GM19455 (cell line): ENCODE results near the gene DAP3.
"Not testable (repeated sequence)": the region's sequence is repeated elsewhere in the genome, so short reads cannot be mapped to it uniquely, and the experiment has no call there.

Experiments used
- ATAC-seq: cut with Tn5 transposase; IDR thresholded peaks from one replicate; pipeline ENCODE4 v1.9.1; 2021; ENCODE audit not compliant: unreplicated experiment

The DAP3 gene

GRCh38 chr1:155680531-155680930 is 8.4 kb upstream of the DAP3 start:
- ATAC-seq: no peak

DNA sequence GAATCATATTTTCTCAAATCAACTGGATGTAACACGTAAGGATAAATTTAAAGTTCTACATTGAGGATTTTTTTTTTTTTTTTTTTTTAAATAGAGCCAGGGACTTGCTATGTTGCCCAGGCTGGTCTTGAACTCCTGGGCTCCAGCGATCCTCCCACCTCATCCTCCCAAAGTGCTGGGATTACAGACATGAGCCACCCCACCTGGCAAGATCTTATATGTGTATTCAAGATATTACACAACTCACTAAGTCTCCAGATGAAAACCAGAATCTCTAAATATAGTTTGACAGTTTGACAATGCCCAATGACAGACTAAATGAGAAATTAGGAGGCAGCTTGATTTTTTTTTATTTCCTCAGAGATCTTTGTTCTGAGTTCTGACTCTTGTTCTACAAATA is 7.1 kb upstream of the DAP3 start:
- ATAC-seq: no peak

GRCh38 chr1:155687705-155688323 is 1.1 kb upstream of the DAP3 start:
- ATAC-seq: peak; percentile 18

DNA sequence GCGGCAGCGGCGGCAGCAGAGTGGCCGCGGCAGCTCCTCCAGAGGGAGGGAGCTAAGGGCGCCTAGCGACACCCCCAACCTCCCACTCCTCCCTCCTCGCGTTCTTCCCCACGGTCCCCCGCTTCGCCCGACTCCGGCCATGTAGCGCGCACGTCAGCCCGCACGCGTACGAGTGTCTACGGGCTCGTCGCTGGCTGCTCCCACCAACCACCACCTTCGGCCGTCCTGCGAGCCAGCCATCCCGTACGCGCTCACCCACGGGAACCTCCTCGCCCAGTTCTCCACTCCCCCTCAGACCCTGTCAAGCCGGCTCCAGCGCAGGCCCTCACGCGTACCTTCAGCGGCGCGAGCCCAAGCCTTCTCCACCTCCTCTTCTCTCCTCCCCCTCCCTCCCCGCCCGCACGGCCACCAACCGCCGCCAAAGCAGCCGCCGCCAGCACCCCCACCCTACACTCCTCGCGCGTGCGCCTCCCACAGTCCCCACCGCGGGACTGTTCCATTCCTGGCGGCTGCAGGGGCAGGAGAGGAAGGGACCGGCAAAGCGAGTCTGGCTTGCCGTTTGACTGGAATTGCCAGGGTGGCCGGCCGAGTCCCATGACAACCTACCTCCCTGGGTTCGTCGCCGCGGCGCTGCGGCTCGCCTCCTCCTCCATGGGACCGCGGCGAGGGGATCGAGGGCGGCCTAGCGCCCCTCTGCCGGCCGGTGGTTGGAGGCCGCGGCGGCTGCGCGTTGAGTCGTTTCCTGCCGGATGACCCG is 389 bp upstream of the DAP3 start, which contains the start of gene YY1AP1:
TSS of gene YY1AP1 (minus strand) at position 451 of the 757 bp plus-strand sequence. CDS start 8,338 bp downstream, outside the sequence.
- ATAC-seq: peak; percentile 89

- no peak for ATAC-seq
Measured at GRCh38 chr1:155691992-155692528, 3.2 kb downstream of the DAP3 start.

DNA sequence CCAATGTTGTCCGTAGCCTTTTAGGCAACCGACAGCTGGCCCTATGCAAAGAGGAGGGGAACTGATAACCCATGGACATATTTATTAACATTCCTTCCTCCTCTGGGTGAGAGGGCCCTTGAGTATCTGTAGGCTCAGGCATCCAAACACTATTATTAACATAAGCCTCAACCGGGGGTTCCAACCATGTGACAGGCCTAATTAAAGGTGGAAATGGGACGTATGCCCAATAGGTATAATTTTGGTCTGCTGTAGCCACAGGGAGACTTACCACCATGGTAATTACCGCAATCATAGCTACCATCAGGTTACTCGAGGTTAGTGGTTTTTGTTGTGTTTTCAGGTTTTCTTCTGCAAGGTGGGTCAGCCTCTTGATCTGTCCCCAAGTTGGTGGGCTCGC is 5.3 kb downstream of the DAP3 start:
- ATAC-seq: no peak

DNA sequence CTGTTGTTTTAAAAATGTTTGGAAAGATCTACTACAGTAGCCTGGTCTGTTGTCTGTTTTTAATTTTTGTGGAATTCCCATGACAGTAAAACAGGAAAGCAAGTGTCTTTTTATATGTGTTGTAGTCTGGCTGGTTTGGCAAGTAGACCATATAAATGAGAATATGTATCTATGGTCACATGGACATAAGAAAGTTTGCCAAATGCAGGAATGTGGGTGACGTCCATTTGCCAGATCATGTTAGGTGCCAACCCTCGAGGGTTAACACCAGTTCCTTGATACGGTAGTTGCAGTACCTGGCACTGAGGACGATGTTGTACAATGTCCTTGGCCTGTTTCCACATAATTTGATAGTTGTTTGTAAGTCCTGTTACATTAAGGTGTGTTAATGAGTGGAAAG is 6.2 kb downstream of the DAP3 start:
- ATAC-seq: no peak

- ATAC-seq: no peak
Measured at GRCh38 chr1:155695608-155696007, 6.7 kb downstream of the DAP3 start.

DNA sequence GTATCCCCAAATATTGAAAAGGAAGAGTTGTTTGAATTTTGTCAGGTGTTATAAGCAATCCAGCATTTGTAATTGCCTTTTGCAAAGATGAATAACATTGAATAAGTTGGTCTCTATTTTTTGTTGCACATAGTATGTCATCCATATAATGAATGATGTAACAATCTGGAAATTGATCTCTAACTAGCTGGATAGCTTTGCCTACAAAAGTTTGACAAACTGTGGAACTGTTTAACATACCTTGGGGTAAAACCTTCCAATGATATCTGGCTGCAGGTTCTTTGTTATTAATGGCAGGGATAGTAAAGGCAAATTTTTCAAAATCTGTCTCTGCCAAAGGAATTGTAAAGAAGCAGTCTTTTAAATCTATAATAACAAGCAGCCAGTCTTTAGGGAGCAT is 7.6 kb downstream of the DAP3 start:
- no peak for ATAC-seq

DNA sequence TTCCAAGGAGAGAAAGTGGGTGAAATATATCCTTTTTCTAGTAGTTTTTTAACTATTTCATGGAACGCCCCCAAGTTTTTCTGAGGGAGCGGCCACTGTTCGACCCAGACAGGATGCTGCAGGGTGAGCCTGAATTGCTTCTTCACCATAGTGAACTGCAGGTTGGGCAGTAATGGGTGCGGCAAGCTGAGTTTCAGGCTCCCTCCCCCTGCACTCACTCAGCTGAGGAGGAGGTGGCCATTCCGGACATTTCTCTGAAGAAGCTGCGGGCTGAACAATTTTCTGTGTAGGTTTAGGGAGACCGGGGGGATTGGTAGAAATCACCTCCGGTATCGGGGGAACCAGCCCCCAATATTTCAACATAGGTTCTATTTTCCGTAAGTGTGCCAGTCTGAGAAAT is 8.2 kb downstream of the DAP3 start:
- no peak for ATAC-seq

- ATAC-seq: not testable (repeated sequence)
Measured at GRCh38 chr1:155697616-155698015, 8.7 kb downstream of the DAP3 start.

GRCh38 chr1:155698382-155699038 is 9.6 kb downstream of the DAP3 start:
- ATAC-seq: no peak

DNA sequence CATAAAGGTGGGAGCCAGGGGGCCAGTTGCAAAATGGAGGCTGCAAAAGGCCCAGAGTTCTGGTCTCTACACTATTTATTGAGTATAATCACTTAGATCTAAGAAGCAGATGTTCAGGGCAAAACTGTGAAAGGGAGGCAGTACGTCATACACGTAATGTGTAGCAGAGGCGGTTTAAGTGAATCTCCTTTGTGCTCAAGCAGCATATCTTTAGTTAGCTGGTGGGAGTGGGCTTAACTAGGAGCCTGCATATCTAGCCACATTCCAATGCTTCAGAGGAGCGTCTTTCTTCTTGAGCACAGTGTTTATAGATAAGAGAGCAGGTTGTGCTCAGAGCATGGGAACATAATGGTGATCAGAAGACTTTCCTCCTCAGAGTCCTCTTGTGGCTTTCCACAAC is 10.2 kb downstream of the DAP3 start:
- not testable (repeated sequence) for ATAC-seq

- not testable (repeated sequence) for ATAC-seq
Measured at GRCh38 chr1:155701675-155702074, 12.8 kb downstream of the DAP3 start.

DNA sequence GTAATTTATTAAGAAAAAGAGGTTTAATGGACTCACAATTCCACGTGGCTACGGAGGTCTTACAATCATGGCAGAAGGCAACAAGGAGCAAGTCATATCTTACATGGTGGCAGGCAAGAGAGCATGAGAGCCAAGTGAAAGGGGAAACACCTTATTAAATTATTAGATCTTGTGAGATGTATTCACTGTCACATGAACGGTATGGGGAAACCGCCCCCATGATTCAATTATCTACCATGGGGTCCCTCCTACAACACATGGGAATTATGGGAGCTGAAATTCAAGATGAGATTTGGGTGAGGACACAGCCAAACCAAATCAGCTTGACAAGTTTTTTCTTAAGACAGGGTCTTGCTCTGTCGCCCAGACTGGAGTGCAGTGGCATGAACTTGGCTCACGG is 14.3 kb downstream of the DAP3 start:
- ATAC-seq: no peak

- not testable (repeated sequence) for ATAC-seq
Measured at GRCh38 chr1:155704414-155704813, 15.5 kb downstream of the DAP3 start.

GRCh38 chr1:155706139-155706538 is 17.2 kb downstream of the DAP3 start:
- no peak for ATAC-seq

DNA sequence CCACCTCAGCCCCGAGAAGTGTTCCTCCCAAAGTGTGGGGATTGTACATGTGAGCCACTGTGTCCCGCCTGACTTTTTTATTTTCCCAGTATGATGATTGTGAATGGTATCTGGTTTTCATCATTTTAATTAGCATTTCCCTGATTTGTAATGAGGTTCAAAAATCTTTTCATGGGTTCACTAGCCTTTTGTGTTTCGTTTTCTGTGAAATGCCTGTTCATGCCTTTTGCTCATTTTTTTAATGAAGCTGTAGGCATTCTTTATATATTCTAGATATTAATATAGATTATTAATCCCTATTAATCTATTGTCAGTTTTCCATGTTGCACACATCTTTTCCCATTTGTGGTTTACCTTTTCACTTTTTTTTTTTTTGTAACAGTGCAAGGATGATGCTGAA is 20.5 kb downstream of the DAP3 start:
- no peak for ATAC-seq

DNA sequence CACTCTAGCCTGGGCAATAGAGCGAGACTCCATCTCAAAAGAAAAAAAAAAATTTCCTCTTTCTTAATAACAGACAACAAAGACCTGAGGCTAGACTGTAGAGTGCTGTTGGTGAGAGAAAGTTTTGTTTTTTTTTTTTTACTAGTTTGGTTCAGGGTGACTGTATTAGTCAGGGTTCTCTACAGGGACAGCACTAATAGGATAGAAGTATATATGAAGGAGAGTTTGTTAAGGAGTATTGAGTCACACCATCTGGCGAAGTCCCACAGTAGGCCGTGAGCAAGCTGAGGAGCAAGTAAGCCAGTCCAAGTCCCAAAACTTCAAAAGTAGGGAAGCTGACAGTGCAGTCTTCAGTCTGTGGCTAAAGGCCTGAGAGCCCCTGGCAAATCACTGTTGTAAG is 22.6 kb downstream of the DAP3 start:
- ATAC-seq: not testable (repeated sequence)

DNA sequence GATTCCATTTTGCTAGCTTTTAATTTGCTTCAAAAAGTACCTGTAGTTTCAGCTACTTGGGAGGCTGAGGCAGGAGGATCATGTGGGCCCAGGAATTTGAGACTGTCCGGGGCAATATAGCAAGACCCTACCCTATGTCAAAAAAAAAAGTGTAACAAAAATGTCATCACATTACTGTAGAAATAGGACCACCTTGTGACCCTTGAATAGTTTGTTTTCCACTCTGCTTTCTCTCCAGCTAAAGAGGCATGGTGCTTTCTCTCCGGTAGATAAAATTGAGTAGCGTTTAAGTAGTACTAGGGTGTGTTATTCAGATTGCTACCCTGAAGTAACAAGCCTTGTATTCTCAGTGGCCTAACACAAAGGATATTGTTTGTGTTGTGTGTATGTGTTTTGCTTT is 23.7 kb downstream of the DAP3 start:
- not testable (repeated sequence) for ATAC-seq

DNA sequence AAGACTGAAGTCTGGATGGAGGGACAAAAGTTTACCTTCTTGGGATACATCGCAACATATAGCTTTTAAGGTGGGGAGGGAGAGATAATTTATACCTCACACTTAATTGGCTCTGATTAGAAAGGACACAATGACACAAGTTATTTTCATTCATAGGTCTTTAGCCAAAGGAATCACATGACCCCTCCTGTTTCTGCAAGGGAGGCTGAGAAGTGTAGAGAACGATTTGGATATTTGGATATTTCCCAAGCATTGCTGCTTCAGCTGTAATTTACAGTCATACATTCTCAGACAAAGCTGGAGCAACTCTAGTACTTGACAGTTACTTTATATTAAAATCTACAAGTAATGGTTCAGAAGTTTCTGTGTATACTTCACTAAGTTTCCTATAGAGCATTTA is 24.2 kb downstream of the DAP3 start:
- ATAC-seq: no peak

- not testable (repeated sequence) for ATAC-seq
Measured at GRCh38 chr1:155715056-155715455, 26.2 kb downstream of the DAP3 start.
